SU-DHL-6 (cell line): Measurements from ENCODE around the gene ARPP21.

ENCODE experiments used
- H2AFZ ChIP-seq: fragments of 200-600 bp; sonication (generic); 2 replicates; pipeline ENCODE4 v1.6.1; 2014; ENCODE audit warnings: low read depth, mild to moderate bottlenecking, moderate library complexity, mixed read lengths, antibody characterized with exemption, low read length; ENCODE audit not compliant: severe bottlenecking
- H3F3A ChIP-seq: fragments of 200-600 bp; shearing (Covaris generic); 2 replicates; pipeline ENCODE4 v1.6.0; 2016; ENCODE audit warnings: antibody characterized with exemption, mild to moderate bottlenecking; ENCODE audit not compliant: insufficient read depth
- H3K27ac ChIP-seq: fragments of 200-600 bp; sonication (generic); 2 replicates; pipeline ENCODE4 v1.5.1; 2016; ENCODE audit warnings: low read depth, mild to moderate bottlenecking, low read length, moderate library complexity, mixed read lengths
- H3K27me3 ChIP-seq: fragments of 200-600 bp; sonication (generic), shearing (Covaris generic); 2 replicates; pipeline ENCODE4 v1.6.0; 2014; ENCODE audit warnings: mild to moderate bottlenecking, low read length
- H3K36me3 ChIP-seq: fragments of 200-600 bp; sonication (generic); 2 replicates; pipeline ENCODE4 v1.6.1; 2014; ENCODE audit warnings: mild to moderate bottlenecking, low read length, mixed read lengths
- H3K4me2 ChIP-seq: fragments of 300-600, 200-600 bp; shearing (Covaris generic), sonication (generic); 2 replicates; pipeline ENCODE4 v1.6.0; 2014; ENCODE audit warnings: low read length, low read depth, mild to moderate bottlenecking; ENCODE audit not compliant: poor library complexity, severe bottlenecking
- H3K4me3 ChIP-seq: fragments of 200-600 bp; sonication (generic); 2 replicates; pipeline ENCODE4 v1.5.1; 2014; ENCODE audit warnings: antibody characterized with exemption, low read length, mild to moderate bottlenecking, mixed read lengths; ENCODE audit not compliant: insufficient read depth, poor library complexity, severe bottlenecking
- H3K79me2 ChIP-seq: fragments of 200-600 bp; sonication (generic); 2 replicates; pipeline ENCODE4 v1.6.1; 2014; ENCODE audit warnings: mild to moderate bottlenecking, low read length, moderate library complexity; ENCODE audit not compliant: insufficient read depth
- H3K9ac ChIP-seq: fragments of 200-600 bp; sonication (generic); 2 replicates; pipeline ENCODE4 v1.7.0; 2014; ENCODE audit warnings: mild to moderate bottlenecking, low read length
- H3K9me2 ChIP-seq: fragments of 200-600 bp; sonication (generic); replicated peaks from 2 replicates; pipeline ENCODE4 v1.6.1; 2014; ENCODE audit warnings: low read length; ENCODE audit not compliant: insufficient read depth
- H3K9me3 ChIP-seq: fragments of 200-600 bp; sonication (generic); 2 replicates; pipeline ENCODE4 v1.6.1; 2014; ENCODE audit warnings: low read length, mixed read lengths; ENCODE audit not compliant: insufficient read depth
- H4K20me1 ChIP-seq: fragments of 200-600 bp; sonication (generic); 2 replicates; pipeline ENCODE4 v1.6.1; 2014; ENCODE audit warnings: low read depth, mild to moderate bottlenecking, antibody characterized with exemption, low read length, moderate library complexity, mixed read lengths
- CTCF ChIP-seq: fragments of 200-600 bp; sonication (generic); IDR thresholded peaks from one replicate; pipeline ENCODE4 v1.5.1; 2017; ENCODE audit warnings: antibody characterized with exemption, mild to moderate bottlenecking, low read length, moderate library complexity; ENCODE audit not compliant: insufficient read depth, poor library complexity, severe bottlenecking
- EZH2phosphoT487 ChIP-seq: fragments of 200-600 bp; sonication (generic), shearing (Covaris generic); conservative IDR thresholded peaks from 2 replicates; pipeline ENCODE4 v1.6.1; 2018; ENCODE audit warnings: mild to moderate bottlenecking, antibody characterized with exemption, low read length, moderate library complexity, mixed read lengths

ARPP21 gene

GRCh38 chr3:35671483-35671882 lies 32.2 kb downstream of the ARPP21 start:
- H3K4me2 ChIP-seq = peak overlapping the region; percentile 84
- TF ChIP-seq EZH2phosphoT487 (no peak), CTCF (no peak)
- no peaks in the 10 kb centered on the region for H3K9me2 ChIP-seq

GRCh38 chr3:35673017-35673416 lies 33.7 kb downstream of the ARPP21 start:
- peaks cover 22% of the 10 kb centered on the region for H3K79me2 ChIP-seq
- peak overlapping the region; percentile 99 for H3K27ac ChIP-seq
- peak overlapping the region; percentile 4 for H3K4me3 ChIP-seq
- TF ChIP-seq EZH2phosphoT487 (no peak), CTCF (no peak)
- no peaks in the 10 kb centered on the region for H3K9me3 ChIP-seq
- no peak overlapping the region for H2AFZ ChIP-seq
- H4K20me1 ChIP-seq = no peaks in the 10 kb centered on the region
- H3K27me3 ChIP-seq = no peaks in the 10 kb centered on the region
- H3K9me2 ChIP-seq = no peaks in the 10 kb centered on the region
- H3K4me2 ChIP-seq = peak overlapping the region; percentile 84
- no peaks in the 10 kb centered on the region for H3K36me3 ChIP-seq
- peak overlapping the region; percentile 43; the same call in 1 of the 2 replicates for H3K9ac ChIP-seq
- peaks cover 47% of the 10 kb centered on the region for H3F3A ChIP-seq

More at GRCh38 chr3:35671483-35671882, 32.2 kb downstream of the ARPP21 start:
- Histone ChIP-seq H3K36me3 (no peaks in the 10 kb centered on the region), H2AFZ (no peak overlapping the region), H3K9me3 (no peaks in the 10 kb centered on the region), H3K27ac (peak overlapping the region; percentile 99), H3F3A (peaks cover 60% of the 10 kb centered on the region), H4K20me1 (no peaks in the 10 kb centered on the region), H3K4me3 (peak overlapping the region; percentile 41), H3K79me2 (peaks cover 9% of the 10 kb centered on the region; the same call in 1 of the 2 replicates), H3K9ac (peak overlapping the region; percentile 43), H3K27me3 (no peaks in the 10 kb centered on the region)

- Histone ChIP-seq H3K9me3 (no peaks in the 10 kb centered on the region), H2AFZ (no peak overlapping the region), H3K27ac (peak overlapping the region; percentile 99), H3K9ac (peak overlapping the region; percentile 21; the same call in 1 of the 2 replicates), H3K9me2 (no peaks in the 10 kb centered on the region), H3K4me3 (no peak overlapping the region), H3K36me3 (no peaks in the 10 kb centered on the region), H4K20me1 (no peaks in the 10 kb centered on the region), H3K4me2 (peak overlapping the region; percentile 84), H3F3A (peaks cover 45% of the 10 kb centered on the region), H3K27me3 (no peaks in the 10 kb centered on the region), H3K79me2 (peaks cover 34% of the 10 kb centered on the region)
- TF ChIP-seq EZH2phosphoT487 (no peak), CTCF (no peak)
Observed at GRCh38 chr3:35674451-35675109, 35.3 kb downstream of the ARPP21 start.
